ENCODE data around the gene HPRT1.
"Not testable (repeated sequence)": the region's sequence is repeated elsewhere in the genome, so short reads cannot be mapped to it uniquely, and the experiment has no call there.

The HPRT1 gene, protein sequence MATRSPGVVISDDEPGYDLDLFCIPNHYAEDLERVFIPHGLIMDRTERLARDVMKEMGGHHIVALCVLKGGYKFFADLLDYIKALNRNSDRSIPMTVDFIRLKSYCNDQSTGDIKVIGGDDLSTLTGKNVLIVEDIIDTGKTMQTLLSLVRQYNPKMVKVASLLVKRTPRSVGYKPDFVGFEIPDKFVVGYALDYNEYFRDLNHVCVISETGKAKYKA

DNA sequence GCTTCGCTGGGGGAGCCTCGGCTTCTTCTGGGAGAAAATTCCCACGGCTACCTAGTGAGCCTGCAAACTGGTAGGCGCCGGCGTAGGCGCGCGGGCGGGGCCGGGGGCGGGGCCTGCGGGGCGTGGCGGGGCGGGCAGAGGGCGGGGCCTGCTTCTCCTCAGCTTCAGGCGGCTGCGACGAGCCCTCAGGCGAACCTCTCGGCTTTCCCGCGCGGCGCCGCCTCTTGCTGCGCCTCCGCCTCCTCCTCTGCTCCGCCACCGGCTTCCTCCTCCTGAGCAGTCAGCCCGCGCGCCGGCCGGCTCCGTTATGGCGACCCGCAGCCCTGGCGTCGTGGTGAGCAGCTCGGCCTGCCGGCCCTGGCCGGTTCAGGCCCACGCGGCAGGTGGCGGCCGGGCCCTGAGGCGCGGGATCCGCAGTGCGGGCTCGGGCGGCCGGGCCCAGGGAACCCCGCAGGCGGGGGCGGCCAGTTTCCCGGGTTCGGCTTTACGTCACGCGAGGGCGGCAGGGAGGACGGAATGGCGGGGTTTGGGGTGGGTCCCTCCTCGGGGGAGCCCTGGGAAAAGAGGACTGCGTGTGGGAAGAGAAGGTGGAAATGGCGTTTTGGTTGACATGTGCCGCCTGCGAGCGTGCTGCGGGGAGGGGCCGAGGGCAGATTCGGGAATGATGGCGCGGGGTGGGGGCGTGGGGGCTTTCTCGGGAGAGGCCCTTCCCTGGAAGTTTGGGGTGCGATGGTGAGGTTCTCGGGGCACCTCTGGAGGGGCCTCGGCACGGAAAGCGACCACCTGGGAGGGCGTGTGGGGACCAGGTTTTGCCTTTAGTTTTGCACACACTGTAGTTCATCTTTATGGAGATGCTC lies at the start of gene HPRT1:
Gene HPRT1, plus strand, starts transcription at position 161 of the 857 bp plus-strand sequence. Its CDS starts 147 bp downstream, at position 308.
- peak; percentile 82 for DNase-seq

DNA sequence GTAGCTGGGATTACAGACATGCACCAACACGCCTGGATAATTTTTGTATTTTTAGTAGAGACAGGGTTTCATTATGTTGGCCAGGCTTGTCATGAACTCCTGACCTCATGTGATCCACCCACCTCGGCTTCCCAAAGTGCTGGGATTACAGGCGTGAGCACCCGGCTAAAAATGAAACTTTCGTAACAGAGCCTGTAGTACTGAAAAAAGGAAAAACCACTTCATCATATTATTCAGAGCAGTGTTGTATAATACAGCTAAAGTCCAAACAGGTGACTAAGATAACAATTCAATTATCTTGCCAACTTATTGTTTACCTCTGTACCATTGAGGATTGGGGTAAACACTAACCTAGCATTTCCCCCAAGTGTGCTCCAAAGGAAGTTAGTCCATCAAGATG lies 43.9 kb upstream of the HPRT1 start:
- no peak for DNase-seq

DNA sequence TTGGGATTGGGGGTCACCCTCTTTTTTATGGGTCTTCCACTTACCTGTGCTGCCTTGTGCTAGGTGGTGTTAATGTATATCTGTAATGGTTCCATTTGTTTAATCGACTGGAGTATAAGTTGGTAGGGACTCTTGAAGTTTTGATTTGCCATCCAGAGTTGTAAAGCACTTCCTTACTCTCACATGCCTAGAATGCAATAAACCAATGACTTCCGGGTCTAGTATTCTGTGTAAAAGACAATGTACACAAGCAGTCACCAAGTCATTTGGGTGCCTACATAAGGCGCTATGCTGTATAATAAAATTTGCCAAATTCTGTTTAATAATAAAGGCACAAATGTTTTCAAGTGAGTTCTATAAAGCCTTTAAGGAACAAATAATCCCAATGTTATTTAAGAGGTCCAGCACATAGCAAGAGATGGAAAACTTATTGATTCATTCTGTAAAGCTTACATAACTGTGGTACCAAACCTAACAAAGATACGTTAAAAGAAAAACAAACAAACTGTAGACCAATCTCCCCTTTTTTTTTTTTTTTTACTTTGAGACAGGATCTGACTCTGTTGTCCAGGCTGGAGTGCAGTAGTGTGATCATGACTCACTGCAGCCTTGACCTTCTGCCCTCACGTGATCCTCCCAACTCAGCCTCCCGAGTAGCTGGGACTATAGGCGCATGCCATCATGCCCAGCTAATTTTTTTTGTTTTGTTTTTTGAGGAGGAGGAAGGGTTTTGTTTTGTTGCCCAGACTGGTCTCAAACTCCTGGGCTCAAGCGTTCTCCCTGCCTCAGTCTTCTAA lies 41.5 kb upstream of the HPRT1 start:
- no peak for DNase-seq

DNA sequence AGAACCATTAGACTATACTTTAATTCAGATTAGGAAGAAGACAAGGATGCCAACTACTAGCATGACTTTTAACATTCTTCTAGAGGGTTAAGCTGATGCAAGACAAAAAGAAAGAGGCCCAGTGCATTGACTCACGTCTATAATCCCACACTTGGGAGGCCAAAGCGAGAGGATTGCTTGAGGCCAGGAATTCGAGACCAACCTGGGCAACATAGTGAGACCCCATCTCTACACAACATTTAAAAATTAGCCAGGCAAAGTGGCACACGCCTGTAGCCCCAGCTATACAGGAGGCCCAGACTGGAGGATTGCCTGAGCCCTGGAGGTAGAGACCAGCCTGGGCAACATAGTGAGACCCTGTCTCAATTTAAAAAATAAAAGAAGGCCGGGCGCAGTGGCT lies 40.2 kb upstream of the HPRT1 start:
- no peak for DNase-seq

DNA sequence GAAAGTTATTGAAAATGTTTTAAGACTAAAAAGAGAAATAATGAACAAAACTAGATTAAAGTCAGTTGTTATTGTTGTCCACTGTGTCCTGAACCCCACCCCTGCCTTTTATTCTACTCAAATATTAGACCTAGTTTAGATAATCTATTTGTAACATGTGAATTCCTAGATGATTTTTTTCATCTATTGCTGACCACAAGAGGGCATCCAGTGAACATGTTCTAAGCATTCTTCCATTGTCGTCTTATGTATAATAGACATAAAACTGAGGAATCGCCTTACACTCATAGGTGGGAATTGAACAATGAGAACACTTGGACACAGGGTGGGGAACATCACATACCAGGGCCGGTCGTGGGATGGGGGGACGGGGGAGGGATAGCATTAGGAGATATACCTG lies 36.4 kb upstream of the HPRT1 start:
- peak; percentile 2 for DNase-seq

DNA sequence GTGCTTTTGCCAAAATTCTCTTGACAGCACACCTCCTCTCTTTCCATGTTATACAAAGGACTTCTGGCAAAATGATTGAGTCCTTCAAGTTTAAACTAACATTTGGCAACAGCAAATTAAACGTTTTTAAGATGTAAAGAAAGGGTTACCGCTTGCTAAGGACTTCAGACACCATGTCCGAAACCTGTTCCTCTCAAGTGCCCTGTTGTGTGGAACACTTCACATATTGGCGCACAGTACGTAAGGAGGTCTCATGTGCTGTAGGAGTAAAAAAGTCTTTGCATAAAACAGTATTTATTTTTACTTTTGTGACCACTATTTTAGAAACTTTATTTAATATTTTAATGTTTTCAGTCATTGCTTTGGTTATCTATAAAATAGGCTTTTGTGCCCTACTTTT lies 33.7 kb upstream of the HPRT1 start:
- no peak for DNase-seq

DNA sequence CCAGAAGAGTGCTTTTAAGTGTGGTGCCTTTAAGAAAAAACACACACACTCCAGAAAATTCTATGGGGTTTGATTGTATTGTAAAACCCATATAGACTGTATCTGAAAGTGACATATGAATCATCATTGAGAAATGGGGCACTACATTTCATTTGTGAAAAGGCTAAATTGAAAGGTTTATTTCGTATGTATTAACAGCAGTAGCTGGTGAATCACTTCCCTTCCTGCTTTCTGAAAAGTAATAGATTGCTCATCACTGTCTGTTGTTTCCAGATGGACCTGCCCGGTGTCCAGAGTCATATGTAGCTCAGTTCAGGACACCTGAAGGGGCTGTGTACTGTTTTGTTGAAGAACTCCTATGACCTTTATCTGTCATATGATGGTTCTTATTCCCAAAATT lies 28.1 kb upstream of the HPRT1 start:
- peak; percentile 46 for DNase-seq

DNA sequence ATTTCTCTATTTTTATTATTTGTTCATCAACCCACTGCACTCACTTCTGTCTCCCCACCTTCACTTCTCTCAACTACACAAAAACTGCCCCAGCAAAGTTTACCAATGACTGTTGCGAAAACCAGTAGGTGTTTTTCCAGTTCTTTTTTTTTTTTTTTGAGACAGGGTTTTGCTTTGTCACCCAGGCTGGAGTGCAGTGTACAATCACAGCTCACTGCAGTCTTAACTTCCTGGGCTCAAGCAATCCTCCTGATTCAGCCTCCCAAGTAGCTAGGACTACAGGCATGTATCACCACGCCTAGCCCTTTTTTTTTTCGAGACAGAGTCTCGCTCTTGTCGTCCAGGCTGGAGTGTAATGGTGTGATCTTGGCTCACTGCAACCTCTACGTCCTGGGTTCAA lies 24.1 kb upstream of the HPRT1 start:
- DNase-seq, result no peak

DNA sequence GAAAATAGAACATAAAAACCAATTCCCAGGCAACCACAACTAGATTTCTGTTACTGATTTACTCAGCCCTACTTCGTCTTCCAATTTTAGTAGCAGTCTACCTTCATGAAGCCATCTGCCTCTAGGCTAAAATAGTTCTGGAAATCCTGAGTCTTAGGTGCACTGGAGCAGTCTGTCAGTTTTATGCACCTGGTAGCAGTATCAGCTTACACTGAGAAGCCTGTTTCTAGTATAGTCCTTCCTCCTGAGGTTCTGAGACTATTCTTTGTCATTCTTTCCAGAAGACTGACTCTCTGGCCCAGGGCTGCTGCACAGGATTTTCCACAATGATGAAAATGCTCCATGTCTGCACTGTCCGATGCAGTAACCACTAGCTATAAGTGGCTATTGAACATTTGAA lies 16.9 kb upstream of the HPRT1 start:
- no peak for DNase-seq

DNA sequence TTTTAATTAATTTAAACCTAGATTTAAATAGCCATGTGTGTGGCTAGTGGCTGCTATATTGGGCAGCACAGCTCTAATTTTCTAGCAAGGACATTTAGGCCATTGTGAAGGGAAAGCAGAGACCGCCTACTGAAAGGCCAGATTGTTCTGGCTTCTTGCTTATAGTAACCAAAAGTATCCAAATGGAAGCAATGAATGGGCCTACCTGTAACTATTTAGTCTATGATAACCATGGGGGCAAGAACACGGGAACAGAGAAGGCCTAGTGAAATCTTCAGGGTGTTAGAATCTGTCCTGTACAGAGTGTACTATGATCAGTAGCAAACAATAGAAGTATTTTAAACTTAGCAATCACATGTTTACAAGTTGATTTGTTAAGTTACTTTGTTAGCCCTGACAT lies 16.5 kb upstream of the HPRT1 start:
- DNase-seq, result no peak

DNA sequence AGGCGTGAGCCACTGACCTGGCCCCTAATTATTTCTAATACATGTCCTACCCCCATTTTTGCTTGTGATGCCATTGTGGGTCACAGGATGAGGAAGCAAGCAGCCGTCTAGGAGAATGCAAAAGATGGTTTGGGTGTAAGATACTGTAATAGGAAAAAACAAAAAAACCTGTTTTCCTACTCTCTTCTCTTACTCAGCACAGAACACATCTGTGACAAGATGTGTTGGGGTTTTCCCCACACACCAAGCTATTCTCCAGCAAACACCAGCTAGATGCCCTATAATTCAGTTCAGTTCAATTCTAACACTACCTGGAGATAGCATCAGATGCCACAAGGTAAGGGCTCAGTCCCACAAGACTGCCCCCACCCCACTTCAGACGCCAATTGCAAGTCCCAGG lies 15.3 kb upstream of the HPRT1 start:
- no peak for DNase-seq

DNA sequence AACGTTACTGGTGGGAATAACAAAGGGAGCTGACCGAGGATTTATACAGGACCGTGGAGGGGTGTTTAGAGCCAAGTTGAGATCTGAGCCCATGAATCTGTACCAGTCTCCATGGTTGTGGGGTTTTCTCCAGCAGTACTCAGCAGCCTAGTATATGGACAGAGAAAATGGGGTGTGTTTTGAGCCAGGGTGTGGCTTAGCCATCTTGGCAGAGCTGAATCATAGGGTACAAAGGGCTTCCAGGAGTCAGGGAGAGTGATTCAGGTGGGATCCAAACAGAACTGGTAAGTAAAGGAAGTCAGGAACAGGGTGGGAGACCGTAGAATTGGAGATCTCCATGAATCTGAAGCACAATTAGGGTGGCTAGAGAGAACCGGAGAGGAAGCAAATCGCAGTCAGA lies 7.4 kb upstream of the HPRT1 start:
- DNase-seq, result no peak

DNA sequence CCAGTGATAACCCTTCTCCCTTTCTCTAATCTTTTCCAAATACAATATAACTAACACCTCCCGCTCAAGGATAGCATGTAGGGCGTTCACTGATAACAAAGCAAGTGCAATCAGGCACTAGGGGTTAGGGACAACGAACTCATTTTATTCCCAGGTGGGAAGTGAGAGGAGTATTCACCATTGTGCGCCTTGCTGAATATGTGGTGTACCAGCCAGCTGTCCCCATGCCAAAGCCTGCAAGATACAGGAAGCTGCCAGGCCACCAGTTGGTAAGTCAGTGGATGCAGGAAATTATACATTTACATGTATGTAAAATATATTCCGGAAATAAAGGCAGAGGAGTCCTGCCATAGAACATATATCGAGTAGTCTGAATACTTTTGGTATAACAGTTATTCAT lies 6.3 kb upstream of the HPRT1 start:
- no peak for DNase-seq

DNA sequence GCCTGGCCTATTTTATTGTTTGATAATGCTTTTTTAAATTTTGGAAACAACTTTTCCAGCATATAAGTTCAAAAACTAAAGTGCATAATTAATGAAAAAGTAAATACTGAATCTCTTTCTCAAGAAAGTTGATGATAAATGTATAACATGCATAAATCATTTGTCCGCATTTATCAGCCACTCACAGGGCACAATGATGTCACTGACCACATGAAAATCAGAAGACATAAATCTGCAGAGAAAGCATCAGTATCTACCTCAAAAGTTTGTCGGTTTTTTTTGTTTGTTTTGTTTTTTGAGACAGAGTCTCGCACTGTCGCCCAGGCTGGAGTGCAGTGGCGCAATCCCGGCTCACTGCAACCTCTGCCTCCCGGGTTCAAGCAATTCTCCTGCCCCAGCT lies 5.5 kb upstream of the HPRT1 start:
- no peak for DNase-seq

DNA sequence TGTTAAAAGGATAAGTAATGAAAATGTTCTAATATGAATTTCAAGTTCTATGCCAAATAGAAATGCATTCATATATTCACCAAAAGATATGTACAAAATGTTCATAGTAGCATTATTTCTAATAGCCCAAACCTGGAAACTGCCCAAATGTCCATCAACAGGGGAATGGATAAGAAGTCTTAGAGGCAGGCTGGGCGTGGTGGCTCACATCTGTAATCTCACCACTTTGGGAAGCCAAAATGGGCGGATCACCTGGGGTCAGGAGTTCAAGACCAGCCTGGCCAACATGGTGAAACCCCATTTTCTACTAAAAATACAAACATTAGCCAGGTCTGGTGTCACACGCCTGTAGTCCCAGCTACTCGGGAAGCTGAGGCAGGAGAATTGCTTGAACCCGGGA lies 2.3 kb upstream of the HPRT1 start:
- DNase-seq, result no peak

DNA sequence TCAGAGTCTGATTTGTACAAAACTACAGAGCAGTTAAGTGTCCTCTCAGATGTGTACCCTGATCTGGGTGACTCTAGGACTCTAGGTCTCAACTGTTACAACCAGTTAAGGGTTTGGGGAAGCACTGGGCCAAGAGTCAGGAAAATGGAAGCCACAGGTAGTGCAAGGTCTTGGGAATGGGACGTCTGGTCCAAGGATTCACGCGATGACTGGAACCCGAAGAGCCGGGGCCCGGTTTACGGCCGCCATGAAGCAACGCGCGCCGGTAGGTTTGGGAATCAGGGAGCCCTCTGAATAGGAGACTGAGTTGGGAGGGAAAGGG lies 321 bp upstream of the HPRT1 start:
- DNase-seq, result no peak

DNA sequence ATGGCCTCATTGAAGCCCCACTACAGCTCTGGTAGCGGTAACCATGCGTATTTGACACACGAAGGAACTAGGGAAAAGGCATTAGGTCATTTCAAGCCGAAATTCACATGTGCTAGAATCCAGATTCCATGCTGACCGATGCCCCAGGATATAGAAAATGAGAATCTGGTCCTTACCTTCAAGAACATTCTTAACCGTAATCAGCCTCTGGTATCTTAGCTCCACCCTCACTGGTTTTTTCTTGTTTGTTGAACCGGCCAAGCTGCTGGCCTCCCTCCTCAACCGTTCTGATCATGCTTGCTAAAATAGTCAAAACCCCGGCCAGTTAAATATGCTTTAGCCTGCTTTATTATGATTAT lies 876 bp downstream of the HPRT1 start:
- peak; percentile 16 for DNase-seq

DNA sequence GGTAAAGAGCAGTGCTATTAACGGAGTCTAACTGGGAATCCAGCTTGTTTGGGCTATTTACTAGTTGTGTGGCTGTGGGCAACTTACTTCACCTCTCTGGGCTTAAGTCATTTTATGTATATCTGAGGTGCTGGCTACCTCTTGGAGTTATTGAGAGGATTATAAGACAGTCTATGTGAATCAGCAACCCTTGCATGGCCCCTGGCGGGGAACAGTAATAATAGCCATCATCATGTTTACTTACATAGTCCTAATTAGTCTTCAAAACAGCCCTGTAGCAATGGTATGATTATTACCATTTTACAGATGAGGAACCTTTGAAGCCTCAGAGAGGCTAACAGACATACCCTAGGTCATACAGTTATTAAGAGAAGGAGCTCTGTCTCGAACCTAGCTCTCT lies 1.5 kb downstream of the HPRT1 start:
- DNase-seq, result no peak

DNA sequence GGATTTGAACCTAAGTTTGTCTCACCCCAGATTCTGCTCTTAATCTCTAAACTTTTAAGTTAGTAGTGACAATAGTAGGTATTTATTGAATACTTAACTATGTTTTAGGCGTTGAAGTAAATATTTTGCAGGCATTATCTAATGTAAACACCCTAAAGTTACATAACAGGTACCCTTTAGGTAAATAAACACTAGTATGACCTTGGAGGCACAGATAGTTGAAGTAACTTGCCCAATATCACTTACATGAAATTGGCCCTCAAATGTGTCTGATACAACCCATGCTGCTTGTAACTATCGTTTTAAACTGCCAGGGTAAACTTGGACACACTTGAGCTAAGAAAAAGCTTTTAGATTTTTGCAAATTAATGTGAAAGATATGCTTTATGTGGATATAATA lies 3.0 kb downstream of the HPRT1 start:
- no peak for DNase-seq

DNA sequence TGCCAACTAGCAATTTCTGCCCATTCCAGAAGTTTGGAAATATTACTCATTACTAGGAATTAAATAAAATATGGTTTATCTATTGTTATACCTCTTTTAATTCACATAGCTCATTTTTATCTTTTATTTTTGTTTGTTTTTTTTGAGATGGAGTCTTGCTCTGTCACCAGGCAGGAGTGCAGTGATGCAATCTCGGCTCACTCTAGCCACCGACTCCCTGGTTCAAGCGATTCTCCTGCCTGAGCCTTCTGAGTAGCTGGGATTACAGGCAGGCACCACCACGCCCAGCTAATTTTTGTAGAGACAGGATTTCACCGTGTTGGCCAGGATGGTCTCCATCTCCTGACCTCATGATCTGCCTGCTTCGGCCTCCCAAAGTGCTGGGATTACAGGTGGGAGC lies 4.5 kb downstream of the HPRT1 start:
- not testable (repeated sequence) for DNase-seq

DNA sequence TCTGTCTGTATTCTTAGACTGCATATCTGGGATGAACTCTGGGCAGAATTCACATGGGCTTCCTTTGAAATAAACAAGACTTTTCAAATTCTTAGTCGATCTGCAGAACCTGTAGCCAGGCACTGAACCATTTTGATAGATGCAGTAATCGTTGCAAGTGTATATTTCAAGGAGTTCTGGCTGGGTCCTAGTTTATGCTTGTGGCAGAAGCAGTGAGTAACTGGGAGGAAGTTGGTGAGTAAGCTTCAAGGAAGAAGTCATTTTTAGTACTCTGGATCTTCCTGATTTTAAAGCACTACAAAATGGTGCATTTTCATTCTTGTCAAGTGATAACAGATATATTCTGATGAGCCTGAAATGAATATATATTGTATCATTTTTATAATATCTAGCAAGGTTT lies 9.5 kb downstream of the HPRT1 start:
- DNase-seq, result no peak

DNA sequence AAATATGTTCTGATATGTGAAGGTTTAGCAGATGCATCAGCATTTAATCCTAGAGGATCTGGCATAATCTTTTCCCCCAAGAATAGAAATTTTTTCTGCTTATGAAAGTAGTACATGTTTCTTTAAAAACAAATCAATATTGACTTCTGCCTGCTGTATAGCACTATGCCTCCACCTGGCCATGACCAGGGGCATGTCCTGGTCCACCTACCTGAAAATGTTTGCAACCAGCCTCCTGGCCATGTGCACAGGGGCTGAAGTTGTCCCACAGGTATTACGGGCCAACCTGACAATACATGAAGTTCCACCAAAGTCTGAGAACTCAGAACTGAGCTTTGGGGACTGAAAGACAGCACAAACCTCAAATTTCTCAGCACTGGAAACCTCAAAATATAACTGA lies 10.0 kb downstream of the HPRT1 start:
- no peak for DNase-seq

DNA sequence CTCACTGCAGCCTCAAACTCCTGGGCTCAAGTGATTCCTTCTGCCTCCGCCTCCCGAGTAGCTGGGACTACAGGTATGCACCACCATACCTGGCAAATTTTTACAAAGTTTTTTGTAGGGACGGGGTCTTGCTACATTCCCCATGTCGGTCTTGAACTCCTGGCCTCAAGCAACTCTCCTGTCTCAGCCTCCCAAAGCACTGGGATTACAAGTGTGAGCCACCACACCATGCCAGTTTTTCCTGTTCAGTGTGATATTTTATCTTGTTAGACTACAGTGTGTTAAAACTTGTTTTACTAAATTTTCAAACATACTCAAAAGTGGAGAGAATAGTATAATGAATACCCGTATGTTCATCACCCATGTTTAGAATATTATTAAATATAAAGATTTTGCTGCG lies 12.1 kb downstream of the HPRT1 start:
- DNase-seq, result no peak

DNA sequence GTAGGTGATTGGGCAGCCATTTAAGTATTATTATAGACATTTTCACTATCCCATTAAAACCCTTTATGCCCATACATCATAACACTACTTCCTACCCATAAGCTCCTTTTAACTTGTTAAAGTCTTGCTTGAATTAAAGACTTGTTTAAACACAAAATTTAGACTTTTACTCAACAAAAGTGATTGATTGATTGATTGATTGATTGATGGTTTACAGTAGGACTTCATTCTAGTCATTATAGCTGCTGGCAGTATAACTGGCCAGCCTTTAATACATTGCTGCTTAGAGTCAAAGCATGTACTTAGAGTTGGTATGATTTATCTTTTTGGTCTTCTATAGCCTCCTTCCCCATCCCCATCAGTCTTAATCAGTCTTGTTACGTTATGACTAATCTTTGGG lies 16.3 kb downstream of the HPRT1 start:
- no peak for DNase-seq

All from activated CD4-positive, alpha-beta T cell treated with anti-CD3 and anti-CD28 coated beads, Interleukin-2, Interleukin-6, amounts not matched to agents 100 ng/mL and 50 ng/mL, durations not matched to agents 16 hours and 8 hours (primary cell).